GM19193 (cell line): ENCODE results near the gene PGAP6.
A peak's percentile ranks its signal among the peaks of the same experiment; 100 is the strongest.

Experiments used
- POLR2A ChIP-seq: IDR thresholded peaks from 4 replicates; pipeline ENCODE4 v1.6.1; 2011; ENCODE audit not compliant: insufficient read depth, insufficient read length; ENCODE audit errors: extremely low read depth

PGAP6 gene

DNA sequence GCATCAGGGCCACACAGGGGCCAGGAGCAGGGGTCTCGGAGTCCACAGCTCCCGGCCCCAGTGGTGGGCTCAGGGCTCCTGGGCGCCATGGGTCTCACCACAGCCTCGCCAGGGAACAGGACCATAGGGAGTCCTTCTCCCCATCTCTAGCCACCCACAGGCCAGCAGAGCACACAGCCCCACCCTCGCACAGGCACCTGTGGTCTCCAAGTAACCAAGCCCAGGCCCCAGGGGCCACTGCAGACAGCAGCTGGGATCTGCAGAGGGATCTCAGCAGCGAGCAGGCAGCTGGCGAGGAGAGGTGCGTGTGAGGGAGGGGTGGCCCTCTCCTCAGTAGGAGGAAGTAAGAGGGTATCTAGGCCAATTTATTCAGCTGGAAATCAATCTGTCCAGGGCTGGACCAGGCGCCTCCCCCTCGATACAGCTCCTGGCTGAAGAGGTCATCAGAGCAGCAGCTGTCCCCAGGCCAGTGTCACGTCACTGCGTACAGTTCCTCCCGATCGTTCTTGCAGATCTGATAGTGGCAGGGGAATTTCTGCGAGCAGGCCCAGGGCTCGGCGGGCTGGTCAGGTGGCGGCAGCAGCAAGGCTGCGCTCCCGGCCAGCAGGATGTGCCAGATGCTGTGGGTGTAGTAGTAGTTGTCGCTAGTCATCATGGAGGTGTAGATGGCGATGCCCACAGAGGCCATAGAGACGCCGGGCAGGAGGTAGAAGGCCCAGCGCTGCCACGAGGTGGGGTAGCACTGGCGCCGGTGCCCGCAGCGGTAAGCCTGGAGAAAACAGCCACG is 10.1 kb downstream of the PGAP6 start:
- no peak for TF ChIP-seq POLR2A

DNA sequence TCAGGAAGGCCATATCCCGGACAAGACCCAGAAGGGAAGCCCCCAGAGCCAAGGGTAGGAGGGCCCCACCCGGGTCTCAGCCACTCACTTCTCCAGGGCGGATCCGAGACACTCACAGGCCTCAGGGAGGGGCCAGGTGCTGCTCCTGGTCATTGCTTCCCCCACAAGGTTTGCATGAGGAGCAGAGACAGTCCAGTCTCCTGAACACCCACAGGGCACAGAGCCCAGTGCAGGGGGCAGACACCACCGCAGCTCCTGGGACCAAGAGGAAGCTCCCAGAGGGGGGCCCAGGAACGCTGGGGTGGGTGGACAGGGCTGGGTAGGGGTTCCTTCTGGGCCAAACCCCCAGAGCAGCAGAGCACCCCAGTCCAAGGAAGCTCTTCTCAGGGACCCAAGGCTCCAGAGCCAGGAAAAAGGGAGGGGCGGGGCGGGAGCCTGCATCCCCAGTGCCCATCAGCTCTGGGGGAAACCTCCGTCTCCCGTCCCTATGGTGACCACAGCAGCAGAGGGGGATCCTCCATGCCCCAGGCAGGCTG is 10.7 kb downstream of the PGAP6 start:
- no peak for TF ChIP-seq POLR2A

DNA sequence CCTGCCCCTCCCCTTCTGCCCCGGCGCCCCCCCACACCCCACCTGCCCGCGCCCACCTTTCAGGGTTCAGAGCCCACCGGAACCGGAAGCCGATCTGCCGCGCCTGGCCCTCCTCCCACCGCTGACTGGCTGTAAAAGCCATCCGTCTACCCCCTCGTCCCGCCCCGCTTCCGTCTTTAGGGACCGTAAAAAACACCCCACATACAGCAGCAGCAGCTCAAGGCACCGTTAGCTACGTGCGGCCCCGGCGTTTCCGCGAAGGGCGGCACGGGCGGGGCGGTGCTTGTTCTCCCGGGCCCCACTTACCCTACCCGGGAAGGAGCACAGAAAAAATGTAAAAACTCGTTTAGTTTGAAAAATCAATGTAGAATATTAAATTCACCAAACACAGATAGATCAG is 11.3 kb downstream of the PGAP6 start, which contains the start of gene MRPL28:
MRPL28 (minus strand) TSS at position 96 of the 400 bp plus-strand sequence. CDS start 320 bp downstream, outside the sequence.
- peak; percentile 46 for TF ChIP-seq POLR2A

DNA sequence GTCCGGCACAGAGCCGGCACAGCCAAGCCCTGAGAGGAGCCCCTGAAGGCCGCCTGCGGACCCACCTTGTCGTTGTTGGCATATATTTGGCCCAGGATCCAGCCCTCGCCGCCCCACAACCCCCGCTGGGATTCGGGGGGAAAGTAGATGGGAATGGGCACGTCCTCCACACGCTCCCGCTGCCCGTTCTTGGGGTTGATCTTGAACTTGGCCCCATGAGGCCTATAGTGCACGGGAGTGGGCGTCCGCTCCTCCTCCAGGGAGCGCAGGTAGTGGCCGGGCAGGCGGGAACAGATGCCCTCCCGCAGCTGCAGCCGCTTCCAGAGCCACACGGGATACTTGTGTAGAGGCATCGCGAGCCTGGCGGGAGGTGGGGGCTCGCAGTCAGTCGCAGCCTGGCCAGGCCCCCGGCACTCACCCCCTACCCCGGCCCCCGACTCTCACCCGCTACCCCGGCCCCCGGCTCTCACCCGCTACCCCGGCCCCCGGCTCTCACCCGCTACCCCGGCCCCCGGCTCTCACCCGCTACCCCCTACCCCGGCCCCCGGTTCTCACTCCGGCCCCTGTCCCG is 11.8 kb downstream of the PGAP6 start:
- no peak for TF ChIP-seq POLR2A

DNA sequence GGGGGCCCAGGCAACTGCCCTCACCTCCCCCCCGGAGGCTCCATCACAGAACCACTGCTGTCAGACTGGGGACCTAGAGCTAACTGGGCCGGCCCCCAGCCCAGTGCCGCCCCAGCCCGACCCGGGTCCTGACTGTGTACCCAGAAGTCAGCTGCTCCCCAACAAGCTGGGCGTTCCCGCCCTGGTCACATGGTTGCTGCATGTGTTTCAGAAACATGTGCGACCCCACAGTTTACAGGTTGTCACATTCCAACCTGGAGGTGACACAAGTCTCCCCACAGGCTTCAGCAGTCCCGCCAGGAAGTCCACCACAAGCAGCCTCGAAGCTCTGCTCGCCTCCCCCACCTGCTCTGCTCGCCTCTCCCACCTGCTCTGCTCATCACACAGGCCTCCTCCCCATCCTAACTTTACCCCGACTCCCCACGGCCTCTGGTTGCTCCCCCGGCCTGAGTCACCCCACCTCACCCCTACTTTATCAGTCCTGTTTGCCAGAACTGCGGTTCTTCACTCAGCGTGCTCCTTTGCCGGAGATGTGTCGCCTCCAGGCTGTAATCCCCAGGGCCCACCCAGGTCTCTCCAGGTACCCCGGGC is 12.4 kb downstream of the PGAP6 start:
- no peak for TF ChIP-seq POLR2A

DNA sequence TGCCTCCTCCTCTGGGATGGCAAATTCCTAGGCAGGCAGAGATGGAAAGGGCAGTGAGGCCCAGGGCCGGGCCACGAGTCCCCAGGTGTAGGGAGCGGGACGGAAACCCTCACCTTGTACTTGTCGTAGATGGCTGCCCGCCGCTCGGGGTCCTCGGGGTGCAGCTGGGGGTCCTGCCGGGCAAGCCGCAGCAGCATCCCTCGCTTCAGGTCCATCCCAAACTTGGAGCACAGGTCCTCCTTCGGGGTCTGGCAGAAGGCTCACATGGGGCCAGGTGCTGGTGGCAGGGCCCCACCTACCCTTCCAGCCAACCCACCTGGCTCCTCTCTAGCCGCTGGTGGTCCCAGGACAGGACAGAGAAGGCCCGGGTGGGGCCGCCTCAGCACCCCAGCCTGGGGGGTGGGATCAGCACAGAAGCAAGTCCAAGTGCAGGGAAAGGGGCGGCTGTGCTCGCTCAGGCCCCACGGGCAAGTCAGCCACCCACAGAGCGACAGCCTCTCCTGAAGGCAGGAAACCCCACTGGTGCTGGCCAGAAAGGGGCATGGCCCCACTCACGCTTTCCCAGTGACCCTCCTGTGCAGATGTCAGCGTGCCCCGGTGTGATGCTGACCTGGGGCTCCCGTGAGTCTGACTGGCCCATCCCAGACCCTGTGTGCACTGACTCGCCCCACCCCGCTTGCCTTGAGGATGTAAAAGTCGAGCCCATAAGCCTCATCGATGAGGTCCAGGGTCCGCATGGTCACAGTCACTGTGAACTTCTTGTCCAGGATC is 13.2 kb downstream of the PGAP6 start:
- no peak for TF ChIP-seq POLR2A

DNA sequence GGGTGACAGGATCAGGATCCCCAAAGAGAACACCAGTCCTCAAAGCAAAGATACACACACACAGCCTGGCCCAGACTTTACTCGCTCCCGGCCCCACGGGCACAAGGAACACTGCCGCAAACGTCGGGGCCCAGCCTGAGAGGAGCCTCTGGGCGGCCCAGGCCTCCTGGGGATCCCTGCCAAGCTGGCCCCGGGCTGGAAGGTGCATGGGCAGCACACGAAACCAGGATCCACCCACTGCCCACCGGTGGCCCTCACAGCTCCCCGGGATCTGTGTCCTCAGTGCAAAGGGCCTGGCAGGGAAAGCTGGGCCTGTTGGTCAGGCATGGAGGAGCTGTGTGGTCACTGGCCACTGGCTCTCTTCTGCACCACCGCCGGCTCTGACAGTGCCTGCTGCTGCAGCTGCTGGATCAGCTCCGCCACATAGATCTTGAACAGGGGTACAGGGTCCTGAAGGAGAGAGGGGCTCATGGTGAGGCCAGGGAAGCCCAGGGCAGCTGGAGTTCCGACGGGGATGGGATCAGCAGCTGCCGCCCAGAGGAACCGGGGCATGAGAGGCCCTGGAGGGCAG is 14.4 kb downstream of the PGAP6 start:
- TF ChIP-seq POLR2A = no peak

DNA sequence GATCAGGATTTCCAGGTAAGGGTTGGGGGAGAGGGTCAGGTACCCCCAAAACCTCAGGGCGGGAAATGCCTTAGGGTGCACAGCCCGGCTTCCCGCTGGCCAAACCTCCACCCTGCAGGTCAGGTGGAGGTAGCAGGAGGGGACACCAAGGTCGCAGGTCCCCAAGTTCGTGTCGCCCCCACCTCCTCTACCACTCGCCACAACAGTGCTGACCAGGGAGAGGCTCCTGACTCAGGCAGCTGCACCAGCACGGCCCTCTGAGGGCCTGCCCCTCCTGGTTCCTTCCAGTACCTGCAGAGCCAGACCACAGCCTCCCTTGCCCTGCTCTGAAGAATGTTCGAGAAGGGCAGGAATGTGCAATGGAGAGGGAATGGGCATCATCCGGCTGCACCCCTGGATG is 15.3 kb downstream of the PGAP6 start:
- no peak for TF ChIP-seq POLR2A

DNA sequence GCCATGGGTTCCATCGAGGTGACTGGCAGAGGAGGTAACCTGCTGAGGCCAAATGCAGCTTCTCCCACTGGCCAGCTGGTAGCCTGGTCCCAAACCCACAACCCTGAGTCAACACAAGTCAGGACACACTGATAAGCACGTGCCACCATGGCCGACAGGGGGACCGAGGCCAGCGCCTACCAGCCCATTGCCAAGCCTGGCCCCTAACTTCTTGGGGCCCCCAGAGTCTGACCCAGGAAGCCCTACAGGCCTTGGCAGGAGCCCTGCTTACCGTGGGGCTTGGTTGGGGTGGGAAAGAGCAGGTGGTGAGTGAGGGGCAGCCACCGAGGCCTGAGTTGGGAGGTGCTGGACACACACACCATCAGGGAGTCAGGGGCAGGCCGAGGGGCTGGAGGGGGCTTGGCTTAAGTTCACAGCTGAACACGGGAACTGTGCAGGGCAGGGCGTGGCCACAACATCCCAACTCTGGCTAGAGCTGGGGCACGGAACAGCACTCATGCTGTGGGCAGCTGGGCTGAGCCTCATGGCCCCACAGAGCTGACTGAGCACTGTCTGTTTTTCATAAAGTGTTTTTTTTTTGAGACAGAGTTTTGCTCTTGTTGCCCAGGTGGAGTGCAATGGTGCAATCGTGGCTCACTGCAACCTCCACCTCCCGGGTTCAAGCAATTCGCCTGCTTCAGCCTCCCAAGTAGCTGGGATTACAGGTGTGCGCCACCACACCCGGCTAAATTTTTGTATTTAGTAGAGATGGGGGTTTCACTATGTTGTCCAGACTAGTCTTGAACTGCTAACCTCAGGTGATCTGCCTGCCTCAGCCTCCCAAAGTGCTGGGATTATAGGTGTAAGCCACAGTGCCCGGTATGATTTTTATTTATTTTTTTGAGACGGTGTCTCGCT is 16.9 kb downstream of the PGAP6 start:
- no peak for TF ChIP-seq POLR2A

DNA sequence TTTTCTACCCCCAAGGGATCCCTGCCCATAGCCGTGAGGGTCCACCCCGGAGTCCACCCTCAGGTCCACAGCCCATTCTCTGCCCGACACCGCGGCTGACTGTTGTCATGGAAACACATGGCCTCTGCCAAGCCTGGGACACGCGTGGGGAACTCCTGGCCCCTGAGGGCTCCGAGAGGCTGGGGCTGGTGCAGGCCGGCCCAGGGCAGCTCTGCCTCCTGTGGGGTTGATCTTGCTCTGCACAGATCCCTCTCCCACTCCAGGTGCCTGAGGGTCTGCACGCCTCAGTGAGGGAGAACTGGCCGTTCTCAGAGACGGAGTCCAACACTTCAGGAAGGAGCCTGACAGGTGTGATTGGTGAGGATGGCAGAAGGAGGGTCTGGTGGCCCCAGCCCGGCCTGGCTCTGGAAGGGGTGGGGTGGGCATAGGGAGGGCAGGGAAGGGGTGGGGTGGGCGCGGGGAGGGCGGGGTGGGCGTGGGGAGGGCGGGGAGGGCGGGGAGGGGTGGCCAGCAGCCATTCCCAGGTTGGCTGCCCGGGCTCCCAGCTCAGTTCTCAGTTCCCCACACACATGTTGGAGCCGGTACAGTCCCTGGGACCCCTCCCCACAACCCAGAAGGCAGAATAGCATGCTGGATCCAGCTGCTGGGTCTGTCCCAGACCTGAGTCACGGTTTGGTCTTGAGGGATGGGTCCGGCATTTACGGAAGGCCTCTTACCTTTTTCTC is 17.9 kb downstream of the PGAP6 start:
- no peak for TF ChIP-seq POLR2A

DNA sequence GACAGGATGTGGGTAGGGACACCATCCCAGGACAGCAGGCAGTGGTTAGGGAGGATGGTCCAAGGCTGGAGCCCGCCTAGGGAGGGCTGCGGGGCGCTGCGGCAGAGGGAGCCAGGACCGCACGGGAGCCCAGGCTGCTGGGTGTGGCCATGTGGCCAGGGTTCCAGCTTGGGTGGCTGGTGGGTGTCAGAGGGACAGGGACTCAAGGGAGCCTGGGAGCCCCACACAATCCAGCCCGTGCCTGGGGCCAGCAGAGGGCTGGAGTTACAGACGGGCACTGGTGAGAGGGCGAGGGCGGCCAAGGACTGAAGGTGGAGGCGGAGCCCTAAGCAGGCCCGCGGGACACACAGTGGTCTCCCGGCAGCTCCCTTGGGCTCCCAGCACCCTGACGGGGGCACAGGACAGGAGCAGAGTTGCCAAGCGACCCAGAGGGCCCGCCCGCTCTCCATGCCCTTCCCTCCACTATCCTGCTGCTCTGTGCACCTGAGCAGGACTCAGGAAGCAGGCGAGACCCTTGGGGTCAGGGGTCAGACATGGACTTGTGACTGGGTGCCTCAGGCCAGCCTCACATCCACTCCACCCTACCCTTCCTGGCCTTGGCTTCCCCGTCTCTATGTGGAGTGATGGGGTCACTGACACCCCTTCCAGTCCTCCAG is 18.5 kb downstream of the PGAP6 start:
- TF ChIP-seq POLR2A = no peak

DNA sequence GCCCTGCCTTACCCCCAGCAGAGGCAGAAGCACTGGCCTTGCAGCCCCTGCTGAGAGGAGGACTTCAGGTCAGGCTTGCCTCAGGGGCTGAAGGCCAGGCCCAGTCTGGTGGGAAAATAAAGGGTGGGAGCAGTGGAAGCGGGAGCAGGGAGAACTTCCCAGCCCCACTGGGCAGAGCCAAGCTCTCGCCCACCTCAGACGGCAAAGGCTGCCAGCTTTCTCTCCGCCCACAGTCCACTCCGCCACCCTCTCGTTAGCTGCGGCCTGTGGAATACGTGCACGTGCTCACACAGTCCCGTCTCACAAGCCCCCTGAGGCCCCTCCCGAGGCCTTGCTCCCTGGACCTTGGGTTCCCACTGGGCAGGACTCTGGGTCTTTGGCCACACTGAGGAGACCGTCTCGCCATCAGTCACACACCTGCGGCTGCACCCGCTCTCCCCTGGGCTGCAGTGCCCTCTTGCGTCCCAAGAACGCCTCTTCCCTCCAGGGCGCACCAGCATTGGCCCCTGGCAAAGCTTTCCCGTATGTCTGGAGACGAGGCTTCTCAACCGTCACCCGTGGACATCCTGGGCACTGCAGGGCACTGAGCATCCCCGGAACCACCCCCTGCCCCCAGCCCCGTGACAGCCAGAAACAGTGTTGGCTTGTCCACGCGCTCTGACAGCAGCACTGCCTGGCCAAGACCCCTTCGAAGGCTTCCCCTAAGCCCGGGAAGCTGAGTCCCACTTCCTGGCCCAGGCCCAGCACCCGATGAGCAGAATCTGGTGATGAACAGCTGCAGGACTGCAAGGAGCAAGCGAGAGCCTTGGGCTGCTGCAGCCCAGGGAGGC is 19.7 kb downstream of the PGAP6 start:
- no peak for TF ChIP-seq POLR2A
